ENCODE measurements around the gene EPHA3. TPM values are rescaled to one million over a fixed set of nuclear protein-coding genes. Genes with fewer than 3 reads are reported as not detected.

Gene EPHA3
- not detected in 2 replicates for total RNA-seq (2014; rRNA removed; shearing (Covaris generic))

GRCh38 chr3:89107461-89108290 lies at the start of gene EPHA3:
EPHA3 (plus strand) TSS chr3:89107621; CDS start chr3:89107749, 128 bp downstream.
- DNase-seq (ENCODE audit: low spot score), result no peak

- no peak for DNase-seq (ENCODE audit: low spot score)
Observed at GRCh38 chr3:89058371-89058770, 49.0 kb upstream of the EPHA3 start.

GRCh38 chr3:89059211-89059925 lies 48.1 kb upstream of the EPHA3 start:
- no peak for DNase-seq (ENCODE audit: low spot score)

GRCh38 chr3:89061259-89061658 lies 46.2 kb upstream of the EPHA3 start:
- DNase-seq (ENCODE audit: low spot score), result no peak

- no peak for DNase-seq (ENCODE audit: low spot score)
Observed at GRCh38 chr3:89067736-89068135, 39.7 kb upstream of the EPHA3 start.

GRCh38 chr3:89072642-89073041 lies 34.8 kb upstream of the EPHA3 start:
- DNase-seq (ENCODE audit: low spot score), result no peak

GRCh38 chr3:89079944-89080343 lies 27.5 kb upstream of the EPHA3 start:
- DNase-seq (ENCODE audit: low spot score), result no peak

- DNase-seq (ENCODE audit: low spot score), result no peak
Observed at GRCh38 chr3:89087851-89088250, 19.6 kb upstream of the EPHA3 start.

GRCh38 chr3:89098173-89098572 lies 9.2 kb upstream of the EPHA3 start:
- DNase-seq (ENCODE audit: low spot score), result no peak

- peak; percentile 30 for DNase-seq (ENCODE audit: low spot score)
Observed at GRCh38 chr3:89098964-89099585, 8.3 kb upstream of the EPHA3 start.

- no peak for DNase-seq (ENCODE audit: low spot score)
Observed at GRCh38 chr3:89101251-89101650, 6.2 kb upstream of the EPHA3 start.

GRCh38 chr3:89101921-89102320 lies 5.5 kb upstream of the EPHA3 start:
- DNase-seq (ENCODE audit: low spot score), result no peak

GRCh38 chr3:89104499-89104898 lies 2.9 kb upstream of the EPHA3 start:
- DNase-seq (ENCODE audit: low spot score), result no peak

- DNase-seq (ENCODE audit: low spot score), result no peak
Observed at GRCh38 chr3:89105503-89105902, 1.9 kb upstream of the EPHA3 start.

GRCh38 chr3:89108291-89108550 lies 800 bp downstream of the EPHA3 start:
- no peak for DNase-seq (ENCODE audit: low spot score)

GRCh38 chr3:89113344-89113743 lies 5.9 kb downstream of the EPHA3 start:
- no peak for DNase-seq (ENCODE audit: low spot score)

GRCh38 chr3:89113893-89114840 lies 6.7 kb downstream of the EPHA3 start:
- no peak for DNase-seq (ENCODE audit: low spot score)

GRCh38 chr3:89114841-89115223 lies 7.4 kb downstream of the EPHA3 start:
- no peak for DNase-seq (ENCODE audit: low spot score)

GRCh38 chr3:89116476-89116875 lies 9.1 kb downstream of the EPHA3 start:
- DNase-seq (ENCODE audit: low spot score), result no peak

- DNase-seq (ENCODE audit: low spot score), result no peak
Observed at GRCh38 chr3:89138048-89138447, 30.6 kb downstream of the EPHA3 start.

- no peak for DNase-seq (ENCODE audit: low spot score)
Observed at GRCh38 chr3:89139870-89140269, 32.4 kb downstream of the EPHA3 start.

- no peak for DNase-seq (ENCODE audit: low spot score)
Observed at GRCh38 chr3:89144080-89144479, 36.7 kb downstream of the EPHA3 start.

All from HT-29 (cell line).